OCI-LY7 (cell line): Measurements from ENCODE around the gene PDE9A. TPM values are rescaled to one million over a fixed set of nuclear protein-coding genes. Genes with fewer than 3 reads are reported as not detected.

ENCODE experiments used
- BruUV-seq: library from RNA; stranded (reverse); fragments of 400-500 nt; replicated peaks from 2 replicates; lab custom pipeline; 2021; lab: Mats Ljungman, UMichigan
- CTCF ChIA-PET: fragments of 300-600 bp; sonication (Branson Sonifier 250); formaldehyde crosslinking; loops from one replicate; lab custom pipeline; 2022; ENCODE audit warnings: antibody characterized with exemption; ENCODE audit not compliant: unreplicated experiment; lab: Charles Lee
- POLR2A ChIA-PET: fragments of 300-600 bp; sonication (Branson Sonifier 250); formaldehyde crosslinking; loops from one replicate; lab custom pipeline; 2022; ENCODE audit warnings: antibody characterized with exemption; lab: Charles Lee
- DNase-seq: peaks from one replicate; pipeline ENCODE4 v3.0.0-alpha.2; 2015; ENCODE audit warnings: low spot score
- H2AFZ ChIP-seq: fragments of 200-600 bp; sonication (generic), shearing (Covaris generic); 2 replicates; pipeline ENCODE4 v1.6.1; 2014; ENCODE audit warnings: mild to moderate bottlenecking, antibody characterized with exemption, low read length, moderate library complexity
- H3K27ac ChIP-seq: fragments of 200-600 bp; sonication (generic); 2 replicates; pipeline ENCODE4 v1.5.1; 2014; ENCODE audit warnings: mixed run types, low read depth, mild to moderate bottlenecking, moderate library complexity, low read length, inconsistent platforms; ENCODE audit not compliant: poor library complexity, severe bottlenecking
- H3K36me3 ChIP-seq: fragments of 200-600 bp; sonication (generic); 2 replicates; pipeline ENCODE4 v1.6.1; 2014; ENCODE audit warnings: mild to moderate bottlenecking, antibody characterized with exemption, low read length, moderate library complexity, mixed read lengths; ENCODE audit not compliant: insufficient read depth
- H3K4me1 ChIP-seq: fragments of 200-600 bp; sonication (generic); 2 replicates; pipeline ENCODE4 v1.5.1; 2014; ENCODE audit warnings: mild to moderate bottlenecking, low read length; ENCODE audit not compliant: insufficient read depth, poor library complexity, severe bottlenecking
- H3K4me2 ChIP-seq: fragments of 200-600 bp; sonication (generic); 2 replicates; pipeline ENCODE4 v1.6.1; 2014; ENCODE audit warnings: mild to moderate bottlenecking, low read length
- H3K4me3 ChIP-seq: fragments of 200-600 bp; sonication (generic); 2 replicates; pipeline ENCODE4 v1.5.1; 2014; ENCODE audit warnings: mild to moderate bottlenecking, low read depth, low read length; ENCODE audit not compliant: poor library complexity, severe bottlenecking
- H3K79me2 ChIP-seq: fragments of 200-600 bp; sonication (generic); 2 replicates; pipeline ENCODE4 v1.6.1; 2016; ENCODE audit warnings: low read depth, mild to moderate bottlenecking, low read length, moderate library complexity, mixed read lengths; ENCODE audit not compliant: insufficient read depth
- H3K9me2 ChIP-seq: fragments of 200-600 bp; sonication (generic); 2 replicates; pipeline ENCODE4 v1.6.1; 2016; ENCODE audit warnings: mild to moderate bottlenecking, low read length, mixed read lengths; ENCODE audit not compliant: insufficient read depth
- H3K9me3 ChIP-seq: fragments of 200-600 bp; sonication (generic); 2 replicates; pipeline ENCODE4 v1.6.1; 2014; ENCODE audit warnings: mild to moderate bottlenecking, mixed run types, low read length, mixed read lengths
- H4K20me1 ChIP-seq: fragments of 200-600 bp; sonication (generic); 2 replicates; pipeline ENCODE4 v1.6.1; 2014; ENCODE audit warnings: mild to moderate bottlenecking, antibody characterized with exemption, low read length, moderate library complexity, mixed read lengths; ENCODE audit not compliant: insufficient read depth
- EZH2phosphoT487 ChIP-seq: fragments of 200-600 bp; sonication (generic); IDR thresholded peaks from 2 replicates; pipeline ENCODE4 v1.6.1; 2018; ENCODE audit warnings: low read depth, borderline replicate concordance, mild to moderate bottlenecking, mixed run types, antibody characterized with exemption, low read length, moderate library complexity, mixed read lengths
- intact Hi-C: fragments of 100-400 bp; cut with micrococcal nuclease; formaldehyde crosslinking; loops from one replicate; pipeline ENCODE4 v1.10.0; 2022; ENCODE audit not compliant: unreplicated experiment
- total RNA-seq, 2 experiments: library from RNA; depleted of rRNA in 1 of 2; stranded (reverse); fragments of >200 nt in 1 of 2; shearing (Covaris generic) in 1 of 2; gene quantifications; 2 replicates each; pipeline ENCODE4 v1.2.3, GENCODE V29; 2014 to 2022
- TF ChIP-seq, protein P1 (sequence below): fragments of 200-600 bp; sonication (generic); conservative IDR thresholded peaks from 2 replicates; pipeline ENCODE4 v1.5.1; 2014; ENCODE audit warnings: mild to moderate bottlenecking, antibody characterized with exemption, low read length, moderate library complexity, mixed read lengths

Gene PDE9A
- total RNA-seq, 2 experiments from 2014 or later, result 11.4 to 22.4 TPM

DNA sequence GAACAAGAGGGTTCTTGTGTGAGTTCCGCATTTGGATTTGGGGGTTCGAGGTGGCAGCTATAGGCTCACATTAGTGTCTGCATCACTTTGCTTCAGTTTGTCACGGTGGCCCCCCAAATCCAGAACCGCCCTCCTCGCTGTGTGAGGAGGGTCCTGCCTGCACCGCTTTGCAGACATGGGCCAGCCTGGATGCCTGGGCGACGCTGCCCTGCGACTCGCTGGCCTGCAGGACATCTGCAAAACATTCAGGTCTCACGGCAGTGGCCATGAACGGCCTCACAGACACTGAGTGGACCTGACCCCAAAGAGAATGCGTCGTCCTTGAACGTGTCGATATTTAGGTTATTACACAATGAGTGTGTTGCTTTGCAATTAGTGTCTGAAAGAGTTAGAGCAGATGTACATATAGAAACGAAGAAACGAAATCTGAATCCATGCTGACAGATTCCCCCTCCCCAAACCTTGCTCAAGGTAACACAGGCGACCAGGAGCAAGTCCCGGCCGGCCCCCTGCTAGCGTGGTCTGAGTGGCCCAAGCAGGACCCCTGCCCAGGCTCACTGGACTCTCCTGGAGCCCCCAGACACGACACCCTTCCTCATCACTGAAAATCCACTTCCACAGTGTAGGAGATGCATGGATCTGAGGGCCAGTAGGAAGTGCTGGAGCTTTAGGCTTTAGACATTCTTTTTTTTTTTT lies 20.4 kb downstream of the PDE9A start:
- Histone ChIP-seq H3K36me3 (no peaks in the 10 kb centered on the region), H3K4me1 (peaks cover 37% of the 10 kb centered on the region), H3K4me3 (no peak overlapping the region), H4K20me1 (no peaks in the 10 kb centered on the region), H3K4me2 (no peak overlapping the region), H2AFZ (no peak overlapping the region), H3K9me3 (no peaks in the 10 kb centered on the region), H3K79me2 (peaks cover 9% of the 10 kb centered on the region; the same call in 1 of the 2 replicates), H3K9me2 (no peaks in the 10 kb centered on the region), H3K27ac (no peak overlapping the region)
- no peak for TF ChIP-seq EZH2phosphoT487
- TF ChIP-seq, protein P1, sequence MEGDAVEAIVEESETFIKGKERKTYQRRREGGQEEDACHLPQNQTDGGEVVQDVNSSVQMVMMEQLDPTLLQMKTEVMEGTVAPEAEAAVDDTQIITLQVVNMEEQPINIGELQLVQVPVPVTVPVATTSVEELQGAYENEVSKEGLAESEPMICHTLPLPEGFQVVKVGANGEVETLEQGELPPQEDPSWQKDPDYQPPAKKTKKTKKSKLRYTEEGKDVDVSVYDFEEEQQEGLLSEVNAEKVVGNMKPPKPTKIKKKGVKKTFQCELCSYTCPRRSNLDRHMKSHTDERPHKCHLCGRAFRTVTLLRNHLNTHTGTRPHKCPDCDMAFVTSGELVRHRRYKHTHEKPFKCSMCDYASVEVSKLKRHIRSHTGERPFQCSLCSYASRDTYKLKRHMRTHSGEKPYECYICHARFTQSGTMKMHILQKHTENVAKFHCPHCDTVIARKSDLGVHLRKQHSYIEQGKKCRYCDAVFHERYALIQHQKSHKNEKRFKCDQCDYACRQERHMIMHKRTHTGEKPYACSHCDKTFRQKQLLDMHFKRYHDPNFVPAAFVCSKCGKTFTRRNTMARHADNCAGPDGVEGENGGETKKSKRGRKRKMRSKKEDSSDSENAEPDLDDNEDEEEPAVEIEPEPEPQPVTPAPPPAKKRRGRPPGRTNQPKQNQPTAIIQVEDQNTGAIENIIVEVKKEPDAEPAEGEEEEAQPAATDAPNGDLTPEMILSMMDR, result no peak
- ChIA-PET POLR2A (interaction anchor here (0.6 kb wide), 2 partner anchors 16 to 545 kb away, joined by 3 read pairs; no protein-coding TSS in a partner anchor), CTCF (no interaction called here)
- DNase-seq, result no peak
- no TSS peak for BruUV-seq
- intact Hi-C loops, result no loop called here

DNA sequence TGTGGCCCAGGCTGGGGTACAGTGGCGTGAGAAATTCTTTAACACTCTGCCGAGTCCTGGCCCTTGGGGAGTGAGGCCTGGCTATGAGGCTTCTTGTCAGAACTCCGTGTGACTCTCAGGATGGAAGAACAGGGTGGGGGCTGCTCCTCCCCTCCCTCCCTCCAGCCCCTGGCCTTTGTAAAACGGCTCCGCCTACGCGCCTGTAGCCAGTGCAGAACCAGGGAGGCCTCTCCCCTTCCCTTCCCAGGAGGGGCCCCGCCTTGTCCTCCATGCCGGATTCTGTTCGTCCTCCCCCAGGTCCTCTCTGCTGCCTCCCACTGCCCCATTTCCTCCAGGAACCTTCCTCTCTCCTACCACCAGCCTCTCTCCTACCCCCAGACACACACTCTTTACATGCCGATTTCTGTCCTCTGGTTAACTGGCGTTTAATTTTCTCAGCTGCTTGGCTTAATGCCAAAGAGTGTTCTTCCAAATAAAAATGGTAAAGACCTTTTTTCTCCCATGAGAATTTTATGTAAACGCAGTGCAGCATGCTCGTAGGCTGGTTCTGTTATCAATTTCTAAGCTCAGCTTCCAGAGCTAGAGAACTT lies 21.0 kb downstream of the PDE9A start:
- Histone ChIP-seq H2AFZ (no peak overlapping the region), H3K4me2 (no peak overlapping the region), H3K9me3 (no peaks in the 10 kb centered on the region), H3K9me2 (no peaks in the 10 kb centered on the region), H3K36me3 (no peaks in the 10 kb centered on the region), H3K4me3 (no peak overlapping the region), H3K4me1 (peaks cover 39% of the 10 kb centered on the region), H3K27ac (no peak overlapping the region), H4K20me1 (no peaks in the 10 kb centered on the region), H3K79me2 (peaks cover 9% of the 10 kb centered on the region; the same call in 1 of the 2 replicates)
- ChIA-PET CTCF (no interaction called here), POLR2A (interaction anchor here (0.6 to 1.0 kb wide), 3 partner anchors 15 to 546 kb away, joined by 3 read pairs; no protein-coding TSS in a partner anchor)
- BruUV-seq, result no TSS peak
- TF ChIP-seq, protein P1, result no peak
- TF ChIP-seq EZH2phosphoT487, result no peak
- intact Hi-C loops, result no loop called here
- DNase-seq, result no peak

DNA sequence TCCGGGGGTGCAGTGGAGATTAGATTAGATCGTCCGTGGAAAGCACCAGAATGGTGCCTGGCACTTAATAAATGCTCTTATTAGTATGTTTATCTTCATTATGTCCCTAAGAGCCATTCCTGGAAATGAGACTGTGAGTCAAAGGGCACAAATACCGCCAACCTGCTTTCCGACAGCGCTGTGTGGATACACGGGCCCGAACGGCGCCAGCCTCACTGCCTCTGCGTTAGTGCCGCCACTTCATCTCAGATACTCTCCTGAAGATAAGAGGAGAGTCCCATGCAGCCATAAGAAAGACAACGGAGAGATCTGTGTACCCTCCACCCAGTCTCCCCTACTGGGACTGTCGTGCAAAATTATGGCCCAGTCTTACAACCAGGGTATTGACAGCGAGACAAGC lies 22.0 kb downstream of the PDE9A start:
- Histone ChIP-seq H3K79me2 (peaks cover 9% of the 10 kb centered on the region; the same call in 1 of the 2 replicates), H3K4me1 (peaks cover 33% of the 10 kb centered on the region), H4K20me1 (no peaks in the 10 kb centered on the region), H3K4me3 (no peak overlapping the region), H3K4me2 (no peak overlapping the region), H3K9me2 (no peaks in the 10 kb centered on the region), H3K36me3 (no peaks in the 10 kb centered on the region), H3K27ac (no peak overlapping the region), H2AFZ (no peak overlapping the region), H3K9me3 (no peaks in the 10 kb centered on the region)
- ChIA-PET CTCF (no interaction called here), POLR2A (no interaction called here)
- DNase-seq, result no peak
- BruUV-seq, result no TSS peak
- intact Hi-C loops, result no loop called here
- TF ChIP-seq, protein P1, result no peak
- no peak for TF ChIP-seq EZH2phosphoT487
